HG03354 (cell line): Measurements from ENCODE around the gene OSBP2.
"Not testable (repeated sequence)": the region's sequence is repeated elsewhere in the genome, so short reads cannot be mapped to it uniquely, and the experiment has no call there.

Experiments used
- ATAC-seq: cut with Tn5 transposase; IDR thresholded peaks from one replicate; pipeline ENCODE4 v1.9.1; 2021; ENCODE audit warnings: mild to moderate bottlenecking; ENCODE audit not compliant: unreplicated experiment, poor library complexity, severe bottlenecking

The OSBP2 gene

GRCh38 chr22:30717331-30717921 is 22.8 kb downstream of the OSBP2 start:
- no peak for ATAC-seq

- no peak for ATAC-seq
These were observed 23.3 kb downstream of the OSBP2 start for GRCh38 chr22:30717952-30718351.

- no peak for ATAC-seq
These were observed 23.8 kb downstream of the OSBP2 start for GRCh38 chr22:30718491-30718890.

- no peak for ATAC-seq
These were observed 24.3 kb downstream of the OSBP2 start for GRCh38 chr22:30718938-30719337.

- no peak for ATAC-seq
These were observed 25.7 kb downstream of the OSBP2 start for GRCh38 chr22:30720263-30720837.

GRCh38 chr22:30721741-30722140 is 27.1 kb downstream of the OSBP2 start:
- ATAC-seq: no peak

GRCh38 chr22:30728826-30729225 is 34.2 kb downstream of the OSBP2 start:
- no peak for ATAC-seq

- ATAC-seq: no peak
These were observed 37.0 kb downstream of the OSBP2 start for GRCh38 chr22:30731658-30732057.

- ATAC-seq: no peak
These were observed 37.8 kb downstream of the OSBP2 start for GRCh38 chr22:30732426-30732825.

GRCh38 chr22:30733181-30733631 is 38.5 kb downstream of the OSBP2 start:
- ATAC-seq: no peak

- not testable (repeated sequence) for ATAC-seq
These were observed 45.3 kb downstream of the OSBP2 start for GRCh38 chr22:30740007-30740406.

- ATAC-seq: not testable (repeated sequence)
These were observed 45.8 kb downstream of the OSBP2 start for GRCh38 chr22:30740511-30740910.

- ATAC-seq: no peak
These were observed 47.9 kb downstream of the OSBP2 start for GRCh38 chr22:30742291-30743256.

GRCh38 chr22:30743257-30744020 is 48.8 kb downstream of the OSBP2 start:
- ATAC-seq: no peak

- ATAC-seq: no peak
These were observed 49.5 kb downstream of the OSBP2 start for GRCh38 chr22:30744224-30744623.

GRCh38 chr22:30747493-30747892 is 52.8 kb downstream of the OSBP2 start:
- no peak for ATAC-seq

GRCh38 chr22:30749272-30749671 is 54.6 kb downstream of the OSBP2 start:
- no peak for ATAC-seq

- no peak for ATAC-seq
These were observed 55.2 kb downstream of the OSBP2 start for GRCh38 chr22:30749849-30750248.

GRCh38 chr22:30751529-30751928 is 56.9 kb downstream of the OSBP2 start:
- ATAC-seq: no peak

GRCh38 chr22:30752771-30753170 is 58.1 kb downstream of the OSBP2 start:
- no peak for ATAC-seq
